A673 (cell line): Measurements from ENCODE around the gene TRPV2.
A peak's percentile ranks its signal among the peaks of the same experiment; 100 is the strongest.

Source experiments
- CTCF ChIP-seq: fragments of 300-800, 200-600 bp; sonication (generic); conservative IDR thresholded peaks from 2 replicates; pipeline ENCODE4 v1.5.1; 2017; ENCODE audit warnings: low read depth, mild to moderate bottlenecking, antibody characterized with exemption, low read length, moderate library complexity, mixed read lengths
- EZH2 ChIP-seq: fragments of 200-600 bp; sonication (generic); IDR thresholded peaks from 2 replicates; pipeline ENCODE4 v1.6.1; 2017; ENCODE audit warnings: borderline replicate concordance, low read depth, mild to moderate bottlenecking, mixed read lengths, antibody characterized with exemption, low read length; ENCODE audit not compliant: poor library complexity, severe bottlenecking

DNA sequence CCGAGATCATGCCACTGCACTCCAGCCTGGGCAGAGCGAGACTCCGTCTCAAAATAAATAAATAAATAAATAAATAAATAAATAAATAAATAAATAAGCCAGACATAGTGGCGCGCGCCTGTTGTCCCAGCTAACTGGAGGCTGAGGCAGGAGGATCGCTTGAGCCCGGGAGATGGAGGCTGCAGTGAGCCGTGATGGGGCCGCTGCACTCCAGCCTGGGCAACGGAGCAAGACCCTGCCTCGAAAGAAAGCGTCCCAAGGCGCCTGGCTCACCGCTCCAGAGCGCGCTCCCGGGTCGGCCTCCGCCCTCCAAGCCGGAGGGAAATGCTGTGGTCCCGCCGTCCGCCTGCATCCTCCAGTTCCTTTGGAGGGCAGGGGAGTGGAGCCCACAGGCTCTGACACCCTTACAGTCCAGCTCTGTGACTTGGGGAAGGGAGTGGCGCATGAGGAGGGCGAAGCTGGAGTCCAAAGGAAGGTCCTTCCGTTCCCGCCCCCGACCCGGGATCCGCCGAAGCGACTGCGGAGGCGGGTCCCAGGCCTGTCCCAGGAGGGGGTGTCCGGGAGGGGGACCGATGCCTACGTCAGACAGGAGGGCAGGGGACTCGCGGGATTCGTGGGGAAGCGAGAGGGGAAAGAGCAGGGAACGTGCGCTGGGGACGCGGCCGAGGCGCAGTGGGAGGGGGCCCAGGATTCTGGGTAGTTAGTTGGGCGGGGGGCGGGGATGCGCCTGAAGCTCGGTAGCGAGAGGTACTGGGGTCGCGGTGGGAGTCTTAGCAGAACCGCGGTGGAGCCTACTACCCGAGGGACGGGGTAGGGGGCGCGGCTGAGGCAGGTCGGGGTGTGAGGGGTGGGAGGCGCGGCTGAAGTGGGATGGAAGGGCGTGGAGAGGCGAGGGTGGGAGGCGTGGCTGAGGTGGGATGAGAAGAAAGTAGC, 8.4 kb upstream of the TRPV2 start:
- TF ChIP-seq EZH2 (no peak), CTCF (0 out of 2 replicates have a peak, but pooled peaks have one; percentile 27)
